GM23338 (cell line): ENCODE results near the gene TRUB2.

Experiments
- CTCF ChIP-seq, 2 experiments: fragments of 200-600 bp in 1 of 2; sonication (generic) in 1 of 2; conservative IDR thresholded peaks; 2 replicates each; pipeline versions ENCODE4 v1.5.1 to v1.6.1; 2016 to 2017; ENCODE audit warnings: antibody characterized with exemption in 2 of 2, low read depth in 2 of 2, mild to moderate bottlenecking in 2 of 2, moderate library complexity in 1 of 2
- EZH2 ChIP-seq: fragments of 200-600 bp; sonication (generic); IDR thresholded peaks from one replicate; pipeline ENCODE4 v1.8.0; 2017; ENCODE audit warnings: antibody characterized with exemption, mild to moderate bottlenecking, low read depth; ENCODE audit not compliant: unreplicated experiment
- JUNB ChIP-seq: IDR thresholded peaks from one replicate; pipeline ENCODE4 v1.6.1; 2016; ENCODE audit warnings: antibody characterized with exemption; ENCODE audit not compliant: unreplicated experiment

- no peak for TF ChIP-seq EZH2
- no peak for TF ChIP-seq CTCF (conservative IDR thresholded peaks at IDR 0.05; ENCODE audit: low read depth in 2 of 2)
- no peak for TF ChIP-seq JUNB
These were observed 42.1 kb downstream of the TRUB2 start for GRCh38 chr9:128280084-128280622.
